NCI-H460 (cell line): ENCODE data around the gene WDPCP. TPM values are rescaled to one million over a fixed set of nuclear protein-coding genes. Genes with fewer than 3 reads are reported as not detected.

Experiments used
- DNase-seq: peaks from one replicate; pipeline ENCODE4 v3.0.0-alpha.2; 2016; ENCODE audit warnings: low read depth; ENCODE audit errors: extremely low read depth
- total RNA-seq: library from RNA; depleted of rRNA; stranded (reverse); fragments of >200 nt; shearing (Covaris generic); gene quantifications from 2 replicates; pipeline ENCODE4 v1.2.3, GENCODE V29; 2014

WDPCP gene
- total RNA-seq, 1 experiment from 2014 or later, result 7.9 TPM

- DNase-seq, result no peak
These were observed 43.3 kb downstream of the WDPCP start for GRCh38 chr2:63545023-63545422.

DNA sequence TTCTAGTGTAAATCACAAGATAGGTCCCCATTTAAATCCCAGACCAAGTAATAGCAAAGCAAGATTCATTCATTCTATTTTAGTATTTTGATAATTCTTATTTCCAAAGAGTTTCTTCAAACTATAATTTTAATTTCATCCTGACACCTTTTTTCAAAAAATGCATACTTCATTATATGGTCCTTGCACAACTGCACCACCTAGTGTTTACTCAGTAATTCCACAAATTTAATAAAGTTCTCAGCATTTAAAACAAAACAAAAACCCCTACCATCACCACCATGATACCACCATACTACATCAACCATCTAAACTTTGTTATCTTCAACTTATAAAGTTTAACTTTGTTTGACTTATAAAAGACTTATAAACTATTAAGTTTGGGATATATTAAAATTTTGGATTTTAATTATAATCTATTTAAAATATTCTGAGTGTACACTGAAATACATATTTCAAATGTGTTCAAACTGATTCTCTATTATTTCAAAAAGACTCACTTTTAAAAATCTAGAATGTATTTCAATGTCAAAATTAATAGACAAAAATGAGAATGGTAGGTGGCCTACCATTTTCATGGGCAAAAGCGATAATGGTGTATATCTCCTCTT lies 44.2 kb downstream of the WDPCP start:
- DNase-seq, result peak; percentile 7

- DNase-seq, result no peak
These were observed 48.7 kb downstream of the WDPCP start for GRCh38 chr2:63539416-63540162.

DNA sequence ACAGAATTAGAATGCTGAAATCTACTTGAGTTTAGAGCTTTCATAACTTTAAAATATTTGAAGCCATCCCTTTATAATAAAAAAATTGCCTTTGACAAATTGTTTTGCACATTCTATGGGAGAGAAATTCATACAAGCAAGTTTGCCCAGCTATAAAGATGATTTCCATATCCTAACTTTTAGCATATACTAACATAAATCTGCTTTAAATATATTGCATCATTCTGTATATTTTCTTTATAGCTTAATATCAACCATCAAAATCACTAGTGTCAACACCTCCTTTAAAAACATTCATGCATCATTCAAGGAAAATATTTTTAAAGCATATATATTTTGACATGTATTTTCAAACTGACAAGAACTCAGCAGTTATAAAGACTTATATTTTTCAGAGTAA lies 49.9 kb downstream of the WDPCP start:
- DNase-seq, result no peak

DNA sequence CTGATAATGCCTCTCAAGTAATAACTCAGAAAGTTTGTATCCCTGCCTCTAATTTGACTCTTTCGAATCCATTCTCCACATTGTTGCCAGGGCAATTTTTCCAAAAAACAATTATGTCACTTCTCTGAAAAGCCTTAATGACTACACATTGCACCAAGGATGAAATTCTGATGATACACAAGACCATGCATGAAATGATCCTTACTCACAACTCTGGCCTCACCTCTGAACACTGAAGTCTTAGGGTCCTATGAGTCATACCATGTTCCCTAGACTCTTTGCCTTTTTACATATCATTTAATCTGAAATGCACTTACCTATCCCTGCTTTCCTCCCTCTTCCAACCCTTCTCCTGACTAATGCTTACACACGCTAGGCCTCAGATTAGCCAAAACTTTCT lies 51.0 kb downstream of the WDPCP start:
- DNase-seq, result no peak

- no peak for DNase-seq
These were observed 57.5 kb downstream of the WDPCP start for GRCh38 chr2:63530704-63531279.

DNA sequence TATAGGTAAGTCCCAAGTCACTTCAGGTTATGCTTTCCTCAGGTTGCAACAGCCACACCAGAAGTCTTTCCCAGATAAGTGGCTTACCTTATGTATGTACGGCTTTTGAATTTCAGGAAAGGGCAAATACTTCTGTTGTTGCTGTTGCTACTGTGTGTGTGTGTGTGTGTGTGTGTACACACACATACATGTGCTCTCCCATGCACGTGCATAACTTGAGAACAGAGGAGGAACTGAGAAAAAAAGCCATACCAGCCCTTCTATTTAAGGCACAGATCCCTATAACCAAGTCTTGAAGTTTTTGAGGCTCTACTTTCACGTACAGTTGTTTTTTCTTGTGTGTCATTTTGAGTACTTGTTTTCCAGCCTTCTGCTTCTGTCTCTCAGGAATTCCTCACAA lies 62.4 kb downstream of the WDPCP start:
- DNase-seq, result no peak

- DNase-seq, result no peak
These were observed 65.3 kb downstream of the WDPCP start for GRCh38 chr2:63522950-63523349.

GRCh38 chr2:63520793-63521192 lies 67.5 kb downstream of the WDPCP start:
- no peak for DNase-seq

DNA sequence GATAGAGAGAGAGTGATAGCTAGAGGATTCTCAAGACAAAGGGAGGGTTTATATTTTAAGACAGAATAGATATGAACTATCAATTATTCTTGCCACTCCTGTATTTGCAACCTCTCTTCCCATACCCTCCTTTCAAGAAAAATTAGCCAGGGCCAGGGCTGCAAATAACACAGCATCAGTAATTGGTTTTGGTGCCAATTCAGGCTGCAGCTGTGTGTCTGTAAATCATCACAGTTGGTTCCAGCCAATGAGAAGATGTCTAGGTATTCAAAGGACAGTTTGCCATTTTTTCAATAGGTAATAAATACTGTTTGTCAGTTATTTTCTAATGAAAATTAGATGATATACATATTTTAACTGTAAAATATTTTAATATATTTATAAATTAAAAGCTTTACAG lies 73.5 kb downstream of the WDPCP start:
- no peak for DNase-seq

DNA sequence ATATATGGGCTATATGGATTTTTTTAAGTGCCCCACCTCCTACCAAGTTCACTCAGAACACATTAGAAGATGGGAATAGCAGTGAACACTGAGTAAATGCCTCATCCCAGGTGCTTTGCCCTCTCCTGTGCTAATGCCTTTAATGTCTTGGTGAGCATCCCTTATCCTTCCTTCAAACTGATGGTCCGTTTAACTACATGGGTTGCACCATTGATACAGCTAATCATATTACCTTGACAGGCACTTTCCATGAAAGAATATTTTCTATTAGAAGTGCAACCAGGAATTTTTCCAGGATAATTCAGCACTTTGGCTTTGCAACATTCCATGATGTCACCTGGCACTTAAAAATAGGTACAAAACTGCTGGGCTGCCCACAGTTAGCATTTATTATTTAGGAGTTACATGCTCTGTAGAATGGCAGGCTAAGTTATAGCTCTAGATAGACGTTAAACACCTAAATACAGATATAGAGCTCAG lies 74.0 kb downstream of the WDPCP start:
- no peak for DNase-seq

DNA sequence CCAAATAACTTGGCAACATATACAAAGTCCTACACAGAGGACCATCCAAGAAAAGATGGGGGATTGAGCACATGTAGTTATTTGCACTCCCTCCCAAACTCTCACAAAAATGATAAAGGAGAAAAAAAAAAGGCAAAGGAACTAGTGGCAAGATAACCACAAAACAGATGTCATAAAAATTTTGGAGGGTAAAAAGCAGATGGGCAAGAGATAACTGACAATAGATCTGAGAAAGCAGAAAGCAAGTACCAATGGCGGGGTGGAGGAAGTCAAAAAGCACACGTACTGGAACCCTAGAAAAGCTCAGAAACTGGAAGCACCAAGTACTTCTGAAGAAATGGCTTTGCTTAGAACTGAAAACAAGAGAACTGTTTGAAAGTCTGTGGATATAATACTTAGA lies 82.0 kb downstream of the WDPCP start:
- no peak for DNase-seq

DNA sequence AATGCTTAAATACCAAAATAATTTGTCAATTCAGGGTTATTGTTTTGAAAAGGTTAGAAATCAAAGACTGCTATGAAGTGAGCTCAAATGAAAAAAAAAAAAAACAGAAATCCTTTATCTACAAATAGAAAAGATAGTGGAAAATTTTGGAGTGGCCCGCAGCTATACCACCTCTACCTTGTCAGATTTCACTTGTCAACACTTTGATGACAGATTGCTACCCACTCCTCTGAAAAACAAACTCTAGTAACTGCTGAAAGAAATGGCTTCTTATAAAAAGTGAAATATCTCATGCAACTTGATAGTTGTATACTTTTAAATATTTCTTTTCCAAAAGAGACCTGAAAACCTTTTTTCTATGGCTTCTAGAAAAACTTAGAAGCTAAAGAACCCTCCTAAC lies 84.5 kb downstream of the WDPCP start:
- DNase-seq, result no peak

DNA sequence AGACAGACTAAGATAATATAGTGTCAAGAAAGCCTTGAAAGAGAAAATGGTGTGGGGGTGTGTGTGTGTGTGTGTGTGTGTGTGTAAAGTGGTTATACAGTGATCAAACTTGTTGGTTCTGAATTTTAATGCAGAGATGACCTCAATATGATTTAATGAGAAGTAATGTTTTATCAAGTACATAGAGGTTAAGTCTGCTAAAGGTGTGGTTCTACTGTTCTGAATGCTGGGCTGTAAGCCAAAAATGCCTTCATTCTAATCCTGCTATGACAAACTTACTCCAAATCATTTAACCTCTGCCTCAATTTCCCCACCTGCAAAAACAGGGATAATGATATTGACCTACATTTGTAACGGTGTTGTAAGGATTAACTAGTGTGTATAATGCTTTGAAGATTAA lies 87.9 kb downstream of the WDPCP start:
- DNase-seq, result no peak

GRCh38 chr2:63497576-63497975 lies 90.7 kb downstream of the WDPCP start:
- DNase-seq, result no peak

GRCh38 chr2:63494968-63495367 lies 93.3 kb downstream of the WDPCP start:
- DNase-seq, result no peak

GRCh38 chr2:63494100-63494499 lies 94.2 kb downstream of the WDPCP start:
- no peak for DNase-seq

- DNase-seq, result peak; percentile 22
These were observed 100.1 kb downstream of the WDPCP start for GRCh38 chr2:63488118-63488713.

DNA sequence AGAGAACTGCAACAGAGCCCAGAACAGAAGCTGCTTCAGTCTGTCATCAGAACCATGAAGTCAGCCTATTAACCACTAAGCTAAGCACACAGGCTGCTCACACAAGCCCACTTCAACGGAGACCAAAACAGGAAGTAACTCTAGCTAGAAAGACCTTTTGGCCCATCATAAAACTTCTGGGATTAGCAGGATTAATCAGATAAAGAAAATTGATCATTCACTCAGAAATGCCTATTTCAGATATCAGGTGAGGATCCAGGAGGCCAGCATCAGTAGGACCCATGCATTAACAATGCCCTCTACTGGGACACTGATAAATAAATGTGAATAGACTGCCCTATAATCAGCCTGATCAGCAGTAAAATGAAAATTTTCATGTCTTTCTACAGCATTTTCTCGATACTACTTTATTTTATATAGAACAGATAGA lies 101.4 kb downstream of the WDPCP start:
- DNase-seq, result no peak

DNA sequence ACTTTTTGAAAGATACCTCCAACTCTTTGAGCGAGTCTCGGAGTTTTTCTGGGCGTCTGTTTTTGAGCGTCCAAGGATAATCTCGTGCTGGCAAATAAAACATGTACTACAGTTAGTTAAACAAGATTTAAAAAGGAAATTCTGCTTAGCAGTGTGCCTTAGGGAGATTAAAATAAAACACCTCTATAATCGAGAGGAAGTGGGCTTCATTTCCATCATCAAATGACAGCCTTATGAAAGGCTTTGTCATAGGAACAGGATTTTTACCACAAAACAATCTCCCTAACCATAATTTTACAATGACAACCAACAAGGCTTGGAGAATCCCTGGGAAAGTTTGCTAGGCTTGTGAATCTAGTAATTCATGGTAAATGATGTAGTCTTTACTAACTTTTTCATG lies 103.4 kb downstream of the WDPCP start:
- DNase-seq, result no peak

DNA sequence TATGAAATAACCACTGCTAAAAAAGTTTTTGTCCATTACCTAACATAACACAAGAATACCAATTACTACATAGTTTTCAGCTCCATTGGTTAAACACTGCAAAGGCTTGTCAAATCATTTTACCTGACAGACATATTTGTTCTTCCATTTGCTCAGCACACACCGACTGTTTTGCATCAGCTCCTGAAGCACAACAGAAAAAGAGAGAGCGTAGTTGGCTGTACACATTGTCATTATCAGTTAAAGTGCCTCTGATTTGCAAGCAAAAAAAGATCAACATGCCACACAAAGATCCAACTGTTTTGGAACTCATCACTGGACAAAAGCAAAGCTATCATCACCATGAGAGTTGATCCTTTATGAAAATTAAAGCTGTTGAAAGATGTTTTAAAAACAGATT lies 103.8 kb downstream of the WDPCP start:
- DNase-seq, result no peak

GRCh38 chr2:63477686-63478085 lies 110.6 kb downstream of the WDPCP start:
- no peak for DNase-seq
